ENCODE data around the gene MAN2A1.

The MAN2A1 gene

GRCh38 chr5:109907189-109907588 is 217.5 kb downstream of the MAN2A1 start (continued):
- TF ChIP-seq ZNF292 (tag by site-specific recombination; IDR thresholded peaks at IDR 0.05; ENCODE audit: borderline replicate concordance, low read depth) (no peak), ZEB2 (tag by site-specific recombination; IDR thresholded peaks at IDR 0.05) (no peak), ZNF114 (tag by site-specific recombination; IDR thresholded peaks at IDR 0.05) (no peak), ZBTB7A (tag by site-specific recombination; IDR thresholded peaks at IDR 0.05; ENCODE audit: low read depth) (no peak), ZNF580 (tag by site-specific recombination; IDR thresholded peaks at IDR 0.05) (no peak), ZNF530 (tag by site-specific recombination; IDR thresholded peaks at IDR 0.05; ENCODE audit: low read depth) (no peak), ZNF664 (tag by site-specific recombination; IDR thresholded peaks at IDR 0.05) (no peak), ZNF112 (tag by site-specific recombination; IDR thresholded peaks at IDR 0.05) (no peak)

- Histone ChIP-seq H3K9me3 (ENCODE audit: control insufficient read depth, insufficient read depth, low read depth, low read length) (no peaks in the 10 kb centered on the region), H3K4me3 (ENCODE audit: low read depth, low read length) (no peak overlapping the region), H3K27ac (ENCODE audit: extremely low read depth, low read depth, low read length) (no peak overlapping the region), H3K36me3 (ENCODE audit: control insufficient read depth in 2 of 2, insufficient read depth in 1 of 2, low read length in 2 of 2) (no peaks in the 10 kb centered on the region), H3K4me1 (ENCODE audit: control insufficient read depth, insufficient read depth, low read length) (no peaks in the 10 kb centered on the region)
- no peak for TF ChIP-seq ATF2 (tag by site-specific recombination; IDR thresholded peaks at IDR 0.05; ENCODE audit: low read depth)
- no peak for TF ChIP-seq ZBTB48 (tag by site-specific recombination; IDR thresholded peaks at IDR 0.05)
- no peak for TF ChIP-seq ZNF707 (tag by site-specific recombination; IDR thresholded peaks at IDR 0.05)
- no peak for TF ChIP-seq ZNF518A (tag by site-specific recombination; conservative IDR thresholded peaks at IDR 0.05; ENCODE audit: low read depth)
- TF ChIP-seq ZNF24 (tag by site-specific recombination; IDR thresholded peaks at IDR 0.05) = no peak
- TF ChIP-seq ZNF548 (tag by site-specific recombination; IDR thresholded peaks at IDR 0.05) = no peak
- no peak for TF ChIP-seq SCRT1 (tag by site-specific recombination; IDR thresholded peaks at IDR 0.05; ENCODE audit: borderline replicate concordance)
- TF ChIP-seq BCL6B (tag by site-specific recombination; IDR thresholded peaks at IDR 0.05) = no peak
- TF ChIP-seq AEBP2 (tag by site-specific recombination; IDR thresholded peaks at IDR 0.05; ENCODE audit: borderline replicate concordance) = no peak
- TF ChIP-seq ZNF302 (tag by site-specific recombination; IDR thresholded peaks at IDR 0.05; ENCODE audit: low read depth) = no peak
- TF ChIP-seq ZNF274 (IDR thresholded peaks at IDR 0.05; ENCODE audit: low read length) = no peak
- no peak for TF ChIP-seq ZNF274 (tag by site-specific recombination; IDR thresholded peaks at IDR 0.05; ENCODE audit: borderline replicate concordance)
- no peak for TF ChIP-seq KLF9 (tag by site-specific recombination; IDR thresholded peaks at IDR 0.05; ENCODE audit: low read depth)
- TF ChIP-seq PBX3 (CRISPR knock-in tag; IDR thresholded peaks at IDR 0.05) = no peak
- POLR2A ChIA-PET = no interaction called here
- CTCF ChIA-PET = interaction anchor here (1.1 kb wide), 1 partner anchor 38 kb away, joined by 4 read pairs; no protein-coding TSS in a partner anchor
Observed at GRCh38 chr5:109907731-109908130, 218.0 kb downstream of the MAN2A1 start.
